SK-N-SH (cell line): ENCODE results near the gene SLC2A13. TPM values are rescaled to one million over a fixed set of nuclear protein-coding genes. Genes with fewer than 3 reads are reported as not detected.

Experiments used
- CTCF ChIA-PET: fragments of 300-600, 350-600 bp; formaldehyde crosslinking; extraction: SDS; loops from one replicate; lab custom pipeline; 2021; lab: Yijun Ruan, JAX
- POLR2A ChIA-PET: fragments of 350-600 bp; sonication (Branson Sonifier 250); formaldehyde crosslinking; extraction: SDS; loops from one replicate; lab custom pipeline; 2020; ENCODE audit warnings: antibody characterized with exemption, inconsistent platforms; lab: Yijun Ruan, JAX
- DNase-seq: peaks from one replicate; pipeline ENCODE4 v3.0.0; 2012
- H2AFZ ChIP-seq: fragments of 200-600 bp; sonication (generic); 2 replicates; pipeline ENCODE4 v1.8.1; 2016; ENCODE audit warnings: antibody characterized with exemption, mild to moderate bottlenecking, low read depth
- H3F3A ChIP-seq: fragments of 200-600 bp; sonication (generic); replicated peaks from 2 replicates; pipeline ENCODE3; 2016; ENCODE audit warnings: antibody characterized with exemption, mild to moderate bottlenecking; ENCODE audit not compliant: insufficient read depth
- H3K27ac ChIP-seq, 2 experiments: fragments of 200-500 bp in 1 of 2; fragments of 200-600 bp in 1 of 2; sonication (Bioruptor generic) in 1 of 2; sonication (generic), shearing (Covaris generic) in 1 of 2; 2 replicates each; pipeline versions ENCODE4 v1.5.1 to v1.6.1; 2014 to 2016; ENCODE audit warnings: low read depth in 2 of 2, inconsistent platforms in 1 of 2, low read length in 1 of 2, mild to moderate bottlenecking in 1 of 2, mixed read lengths in 1 of 2
- H3K27me3 ChIP-seq: fragments of 200-600 bp; sonication (generic), shearing (Covaris generic); 2 replicates; pipeline ENCODE4 v1.6.1; 2016; ENCODE audit warnings: mixed run types; ENCODE audit not compliant: insufficient read depth
- H3K36me3 ChIP-seq, 2 experiments: fragments of 200-500 bp in 1 of 2; fragments of 200-600 bp in 1 of 2; sonication (Bioruptor generic) in 1 of 2; sonication (generic) in 1 of 2; replicated peaks in 1 of 2; 2 replicates each; pipeline versions ENCODE3 to v1.5.1; 2014 to 2016; ENCODE audit warnings: low read length in 1 of 2, mild to moderate bottlenecking in 1 of 2; ENCODE audit not compliant: insufficient read depth in 2 of 2, control insufficient read depth in 1 of 2
- H3K4me1 ChIP-seq, 2 experiments: fragments of 200-500 bp in 1 of 2; fragments of 200-600 bp in 1 of 2; sonication (Bioruptor generic) in 1 of 2; sonication (generic), shearing (Covaris generic) in 1 of 2; 2 replicates each; pipeline versions ENCODE4 v1.5.1 to v1.6.1; 2014 to 2016; ENCODE audit warnings: low read depth in 1 of 2, low read length in 1 of 2, mixed run types in 1 of 2; ENCODE audit not compliant: insufficient read depth in 2 of 2, control insufficient read depth in 1 of 2
- H3K4me2 ChIP-seq: fragments of 200-600 bp; sonication (generic), shearing (Covaris generic); 2 replicates; pipeline ENCODE4 v1.6.1; 2017; ENCODE audit warnings: mixed run types
- H3K4me3 ChIP-seq, 2 experiments: fragments of 200-500 bp in 1 of 2; fragments of 200-600 bp in 1 of 2; sonication (Bioruptor generic) in 1 of 2; sonication (generic), shearing (Covaris generic) in 1 of 2; 2 replicates each; pipeline versions ENCODE4 v1.5.1 to v1.8.1; 2014 to 2016; ENCODE audit warnings: low read depth in 2 of 2, inconsistent platforms in 1 of 2, low read length in 1 of 2, mild to moderate bottlenecking in 1 of 2, mixed read lengths in 1 of 2, moderate library complexity in 1 of 2
- H3K79me2 ChIP-seq: fragments of 200-600 bp; sonication (generic); 2 replicates; pipeline ENCODE4 v1.8.1; 2017; ENCODE audit warnings: mild to moderate bottlenecking; ENCODE audit not compliant: insufficient read depth
- H3K9ac ChIP-seq: fragments of 200-600 bp; sonication (generic); 2 replicates; pipeline ENCODE4 v1.6.1; 2017; ENCODE audit warnings: mixed run types
- H3K9me2 ChIP-seq: fragments of 200-600 bp; sonication (generic); 2 replicates; pipeline ENCODE4 v1.6.1; 2017; ENCODE audit warnings: mixed run types
- H3K9me3 ChIP-seq: fragments of 200-600 bp; sonication (generic); 2 replicates; pipeline ENCODE4 v1.6.1; 2017; ENCODE audit warnings: mixed run types, mild to moderate bottlenecking, moderate library complexity
- H4K20me1 ChIP-seq: fragments of 200-600 bp; sonication (generic); 2 replicates; pipeline ENCODE4 v1.6.1; 2017; ENCODE audit warnings: mild to moderate bottlenecking, mixed run types; ENCODE audit not compliant: insufficient read depth
- ELF1 ChIP-seq: IDR thresholded peaks from 2 replicates; pipeline ENCODE4 v1.4.0; 2012
- EP300 ChIP-seq, 2 experiments: IDR thresholded peaks; 2 replicates each; pipeline versions ENCODE4 v1.4.0 to v1.6.1; 2012; ENCODE audit warnings: borderline replicate concordance in 1 of 2, low read depth in 1 of 2, low read length in 1 of 2
- EZH2phosphoT487 ChIP-seq: fragments of 200-600 bp; sonication (generic); IDR thresholded peaks from 2 replicates; pipeline ENCODE4 v1.6.1; 2017; ENCODE audit warnings: low read depth, mixed run types, mild to moderate bottlenecking, antibody characterized with exemption, moderate library complexity, borderline replicate concordance
- FOXJ3 ChIP-seq: sonication (generic); formaldehyde crosslinking; IDR thresholded peaks from 2 replicates; pipeline ENCODE4 v1.5.1; 2020; ENCODE audit warnings: mild to moderate bottlenecking, missing genetic modification reagents
- FOXM1 ChIP-seq: IDR thresholded peaks from 2 replicates; pipeline ENCODE4 v1.4.0; 2012; ENCODE audit warnings: low read depth, mild to moderate bottlenecking
- GABPA ChIP-seq: IDR thresholded peaks from 2 replicates; pipeline ENCODE4 v1.4.0; 2012; ENCODE audit warnings: low read depth, mild to moderate bottlenecking
- JUND ChIP-seq: IDR thresholded peaks from 2 replicates; pipeline ENCODE4 v1.4.0; 2012
- MXI1 ChIP-seq: IDR thresholded peaks from 2 replicates; pipeline ENCODE4 v1.6.1; 2012; ENCODE audit warnings: mild to moderate bottlenecking, low read depth, low read length, improper control_type of control experiment
- NRF1 ChIP-seq: IDR thresholded peaks from 2 replicates; pipeline ENCODE4 v1.6.1; 2012; ENCODE audit warnings: low read depth, mild to moderate bottlenecking, low read length
- RFX5 ChIP-seq: IDR thresholded peaks from 2 replicates; pipeline ENCODE4 v1.6.1; 2012; ENCODE audit warnings: mild to moderate bottlenecking, improper control_type of control experiment, low read length
- RXRA ChIP-seq: IDR thresholded peaks from 2 replicates; pipeline ENCODE4 v1.4.0; 2012; ENCODE audit warnings: low read depth, mild to moderate bottlenecking, borderline replicate concordance
- SIN3A ChIP-seq: IDR thresholded peaks from 2 replicates; pipeline ENCODE4 v1.6.1; 2012; ENCODE audit warnings: low read depth, mild to moderate bottlenecking, low read length, moderate library complexity, borderline replicate concordance
- TCF12 ChIP-seq: IDR thresholded peaks from 2 replicates; pipeline ENCODE4 v1.4.0; 2012
- YY1 ChIP-seq: IDR thresholded peaks from 2 replicates; pipeline ENCODE4 v1.4.0; 2012; ENCODE audit warnings: low read depth, mild to moderate bottlenecking
- whole genome bisulfite sequencing: methylation state at CpG from one replicate; pipeline ENCODE4 v1.1.6; 2017; ENCODE audit warnings: low lambda C conversion rate; 5-methylcytosine and 5-hydroxymethylcytosine counted together
- polyA plus RNA-seq, 3 experiments: library from polyadenylated mRNA; depleted of rRNA; stranded (reverse); fragments of >200 nt; gene quantifications; 2 replicates each; pipeline ENCODE4 v1.2.3, GENCODE V29; 2012
- TF ChIP-seq, protein P1 (sequence below): IDR thresholded peaks from 2 replicates; pipeline ENCODE4 v1.4.0; 2012; ENCODE audit warnings: low read depth, borderline replicate concordance
- TF ChIP-seq, protein P2 (sequence below): fragments of 150-350 bp; IDR thresholded peaks from 2 replicates; pipeline ENCODE4 v1.6.1; 2017; ENCODE audit warnings: antibody characterized with exemption, low read length, low read depth, borderline replicate concordance
- TF ChIP-seq, protein P3 (sequence below): IDR thresholded peaks from 2 replicates; pipeline ENCODE4 v1.6.1; 2012; ENCODE audit warnings: mild to moderate bottlenecking, low read depth, low read length, moderate library complexity

Gene SLC2A13
- polyA plus RNA-seq, 1 of the 3 experiments (the other 2 are of a cell fraction): 0.21 TPM

DNA sequence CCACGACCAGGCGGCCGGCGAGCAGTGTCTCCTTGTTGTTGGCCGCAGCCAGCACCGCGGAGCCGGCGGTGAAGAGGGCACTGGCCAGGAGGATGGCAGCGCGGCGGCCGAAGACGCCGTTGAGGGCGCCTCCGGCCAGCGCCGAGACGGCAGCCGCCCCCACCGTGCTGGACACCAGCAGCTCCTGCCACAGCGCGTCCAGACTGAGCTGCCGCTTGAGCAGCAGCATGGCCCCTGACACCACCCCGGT lies 691 bp downstream of the SLC2A13 start:
- no peak overlapping the region for H3K9ac ChIP-seq
- CTCF ChIA-PET: interaction anchor here (1.1 to 1.6 kb wide), 4 partner anchors 10 to 94 kb away, joined by 3 to 9 read pairs (median 4); no protein-coding TSS in a partner anchor
- POLR2A ChIA-PET: interaction anchor here (0.6 kb wide), 1 partner anchor 491 kb away, joined by 3 read pairs; no protein-coding TSS in a partner anchor

More for the DNA sequence above, 691 bp downstream of the SLC2A13 start:
- WGBS: no CpG with 5 or more reads among the region's 26 CpGs
- TF ChIP-seq NRF1 (no peak), JUND (no peak), YY1 (no peak), EP300 (IDR thresholded peaks at IDR 0.05; ENCODE audit: borderline replicate concordance in 1 of 2, low read depth in 1 of 2, low read length in 1 of 2) (no peak), ELF1 (no peak), RFX5 (no peak), FOXM1 (no peak), RXRA (no peak), GABPA (no peak), SIN3A (no peak), TCF12 (no peak), MXI1 (no peak; the same call in 1 of the 2 replicates), FOXJ3 (CRISPR knock-in tag) (no peak), EZH2phosphoT487 (no peak)
- TF ChIP-seq, protein P1, sequence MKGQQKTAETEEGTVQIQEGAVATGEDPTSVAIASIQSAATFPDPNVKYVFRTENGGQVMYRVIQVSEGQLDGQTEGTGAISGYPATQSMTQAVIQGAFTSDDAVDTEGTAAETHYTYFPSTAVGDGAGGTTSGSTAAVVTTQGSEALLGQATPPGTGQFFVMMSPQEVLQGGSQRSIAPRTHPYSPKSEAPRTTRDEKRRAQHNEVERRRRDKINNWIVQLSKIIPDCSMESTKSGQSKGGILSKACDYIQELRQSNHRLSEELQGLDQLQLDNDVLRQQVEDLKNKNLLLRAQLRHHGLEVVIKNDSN: no peak
- TF ChIP-seq, protein P2, sequence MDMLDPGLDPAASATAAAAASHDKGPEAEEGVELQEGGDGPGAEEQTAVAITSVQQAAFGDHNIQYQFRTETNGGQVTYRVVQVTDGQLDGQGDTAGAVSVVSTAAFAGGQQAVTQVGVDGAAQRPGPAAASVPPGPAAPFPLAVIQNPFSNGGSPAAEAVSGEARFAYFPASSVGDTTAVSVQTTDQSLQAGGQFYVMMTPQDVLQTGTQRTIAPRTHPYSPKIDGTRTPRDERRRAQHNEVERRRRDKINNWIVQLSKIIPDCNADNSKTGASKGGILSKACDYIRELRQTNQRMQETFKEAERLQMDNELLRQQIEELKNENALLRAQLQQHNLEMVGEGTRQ: no peak
- TF ChIP-seq, protein P3, sequence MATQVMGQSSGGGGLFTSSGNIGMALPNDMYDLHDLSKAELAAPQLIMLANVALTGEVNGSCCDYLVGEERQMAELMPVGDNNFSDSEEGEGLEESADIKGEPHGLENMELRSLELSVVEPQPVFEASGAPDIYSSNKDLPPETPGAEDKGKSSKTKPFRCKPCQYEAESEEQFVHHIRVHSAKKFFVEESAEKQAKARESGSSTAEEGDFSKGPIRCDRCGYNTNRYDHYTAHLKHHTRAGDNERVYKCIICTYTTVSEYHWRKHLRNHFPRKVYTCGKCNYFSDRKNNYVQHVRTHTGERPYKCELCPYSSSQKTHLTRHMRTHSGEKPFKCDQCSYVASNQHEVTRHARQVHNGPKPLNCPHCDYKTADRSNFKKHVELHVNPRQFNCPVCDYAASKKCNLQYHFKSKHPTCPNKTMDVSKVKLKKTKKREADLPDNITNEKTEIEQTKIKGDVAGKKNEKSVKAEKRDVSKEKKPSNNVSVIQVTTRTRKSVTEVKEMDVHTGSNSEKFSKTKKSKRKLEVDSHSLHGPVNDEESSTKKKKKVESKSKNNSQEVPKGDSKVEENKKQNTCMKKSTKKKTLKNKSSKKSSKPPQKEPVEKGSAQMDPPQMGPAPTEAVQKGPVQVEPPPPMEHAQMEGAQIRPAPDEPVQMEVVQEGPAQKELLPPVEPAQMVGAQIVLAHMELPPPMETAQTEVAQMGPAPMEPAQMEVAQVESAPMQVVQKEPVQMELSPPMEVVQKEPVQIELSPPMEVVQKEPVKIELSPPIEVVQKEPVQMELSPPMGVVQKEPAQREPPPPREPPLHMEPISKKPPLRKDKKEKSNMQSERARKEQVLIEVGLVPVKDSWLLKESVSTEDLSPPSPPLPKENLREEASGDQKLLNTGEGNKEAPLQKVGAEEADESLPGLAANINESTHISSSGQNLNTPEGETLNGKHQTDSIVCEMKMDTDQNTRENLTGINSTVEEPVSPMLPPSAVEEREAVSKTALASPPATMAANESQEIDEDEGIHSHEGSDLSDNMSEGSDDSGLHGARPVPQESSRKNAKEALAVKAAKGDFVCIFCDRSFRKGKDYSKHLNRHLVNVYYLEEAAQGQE: no peak
- Histone ChIP-seq H3K27me3 (no peaks in the 10 kb centered on the region), H4K20me1 (no peaks in the 10 kb centered on the region), H3K9me2 (no peaks in the 10 kb centered on the region), H3K4me3 (peak overlapping the region; percentile 69 to 94), H3K79me2 (no peaks in the 10 kb centered on the region), H3K4me2 (peak overlapping the region; percentile 90), H3K9me3 (no peaks in the 10 kb centered on the region), H2AFZ (peak overlapping the region; percentile 91), H3K36me3 (no peaks in the 10 kb centered on the region), H3K27ac (no peak overlapping the region), H3F3A (peaks cover 8% of the 10 kb centered on the region), H3K4me1 (peaks cover 0 to 8% of the 10 kb centered on the region in 2 experiments; a peak in 2 of 4 replicates)
- DNase-seq: peak; percentile 80
